GM12872 (cell line): Measurements from ENCODE around the gene HMGCS2.

ENCODE experiments used
- TF ChIP-seq, protein P1 (sequence below): IDR thresholded peaks from 3 replicates; pipeline ENCODE4 v1.5.1; 2011; ENCODE audit warnings: low read depth, mild to moderate bottlenecking, low read length, moderate library complexity; ENCODE audit not compliant: insufficient read depth

Gene HMGCS2

DNA sequence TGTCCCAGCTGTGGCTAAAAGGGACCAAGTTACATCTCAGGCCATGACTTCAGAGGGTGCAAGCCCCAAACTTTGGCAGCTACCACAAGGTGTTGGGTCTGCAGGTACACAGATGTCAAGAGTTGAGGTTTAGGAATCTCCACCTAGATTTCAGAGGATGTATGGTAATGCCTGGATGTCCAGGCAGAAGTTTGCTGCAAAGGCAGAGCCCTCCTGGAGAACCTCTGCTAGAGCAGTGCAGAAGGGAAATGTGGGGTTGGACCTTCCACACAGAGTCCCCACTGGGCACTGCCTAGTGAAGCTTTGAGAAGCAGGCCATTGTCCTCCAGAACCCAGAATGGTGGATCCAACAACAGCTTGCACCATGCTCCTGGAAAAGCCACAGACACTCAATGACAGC lies 67.0 kb downstream of the HMGCS2 start:
- TF ChIP-seq, protein P1, sequence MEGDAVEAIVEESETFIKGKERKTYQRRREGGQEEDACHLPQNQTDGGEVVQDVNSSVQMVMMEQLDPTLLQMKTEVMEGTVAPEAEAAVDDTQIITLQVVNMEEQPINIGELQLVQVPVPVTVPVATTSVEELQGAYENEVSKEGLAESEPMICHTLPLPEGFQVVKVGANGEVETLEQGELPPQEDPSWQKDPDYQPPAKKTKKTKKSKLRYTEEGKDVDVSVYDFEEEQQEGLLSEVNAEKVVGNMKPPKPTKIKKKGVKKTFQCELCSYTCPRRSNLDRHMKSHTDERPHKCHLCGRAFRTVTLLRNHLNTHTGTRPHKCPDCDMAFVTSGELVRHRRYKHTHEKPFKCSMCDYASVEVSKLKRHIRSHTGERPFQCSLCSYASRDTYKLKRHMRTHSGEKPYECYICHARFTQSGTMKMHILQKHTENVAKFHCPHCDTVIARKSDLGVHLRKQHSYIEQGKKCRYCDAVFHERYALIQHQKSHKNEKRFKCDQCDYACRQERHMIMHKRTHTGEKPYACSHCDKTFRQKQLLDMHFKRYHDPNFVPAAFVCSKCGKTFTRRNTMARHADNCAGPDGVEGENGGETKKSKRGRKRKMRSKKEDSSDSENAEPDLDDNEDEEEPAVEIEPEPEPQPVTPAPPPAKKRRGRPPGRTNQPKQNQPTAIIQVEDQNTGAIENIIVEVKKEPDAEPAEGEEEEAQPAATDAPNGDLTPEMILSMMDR, result no peak

DNA sequence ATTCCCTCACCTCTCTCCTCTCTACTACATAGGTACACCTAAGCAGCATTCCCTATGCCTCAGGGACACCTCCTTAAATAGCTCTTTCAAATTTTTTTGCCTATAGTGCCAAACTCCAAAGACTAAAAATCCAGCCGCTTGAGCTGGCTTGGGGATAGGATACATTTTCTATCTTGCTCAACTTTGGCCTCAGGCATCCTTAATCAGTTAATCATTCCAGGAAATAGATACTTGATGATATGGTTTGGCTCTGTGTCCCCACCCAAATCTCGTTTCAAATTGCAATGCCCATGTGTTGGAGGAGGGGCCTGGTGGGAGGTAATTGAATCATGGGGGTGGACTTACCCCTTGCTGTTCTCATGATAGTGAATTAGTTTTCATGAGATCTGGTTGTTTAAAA lies 68.4 kb downstream of the HMGCS2 start:
- TF ChIP-seq, protein P1, result no peak
